Measurements from ENCODE around the gene CLDN34.

DNA sequence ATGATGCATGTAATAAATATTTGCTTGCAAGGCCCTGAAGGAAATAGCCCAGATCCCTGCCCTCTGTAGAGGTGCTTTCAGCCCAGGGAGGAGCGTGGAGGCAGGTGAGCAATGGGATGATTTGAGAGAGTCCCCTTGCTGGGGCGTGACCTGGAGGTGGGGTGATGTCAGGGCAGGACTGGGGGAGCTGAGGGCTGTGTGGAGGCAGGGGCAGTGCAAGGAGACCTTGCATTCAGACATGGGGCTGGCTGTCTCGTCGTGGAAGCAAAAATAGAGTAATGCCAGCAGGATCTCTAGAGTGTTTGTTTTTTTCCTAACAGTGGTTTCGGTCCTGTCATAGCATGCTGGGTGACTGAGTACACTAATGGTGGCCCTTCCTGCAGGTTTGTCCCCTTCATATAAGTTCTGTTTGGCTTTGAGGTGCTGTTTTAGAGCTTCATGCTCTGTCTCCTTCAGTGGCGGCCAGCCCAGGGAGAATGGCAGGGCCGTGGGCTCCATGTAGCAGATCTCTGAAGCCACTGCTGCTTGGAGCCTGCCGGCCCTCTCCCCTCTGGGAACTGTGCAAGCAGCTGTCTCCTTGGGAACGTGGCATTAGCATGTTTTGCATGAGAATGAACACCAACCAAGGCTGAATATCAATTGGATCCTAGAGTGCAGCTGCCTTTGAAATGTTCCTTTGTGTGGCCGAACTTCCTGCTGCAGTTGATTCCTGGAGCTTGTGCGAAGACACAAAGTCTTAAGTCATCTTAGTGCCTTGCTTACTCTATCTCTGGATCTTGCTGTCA lies 39.3 kb upstream of the CLDN34 start:
- no peak for TF ChIP-seq POLR2A (IDR thresholded peaks at IDR 0.05)
- TF ChIP-seq, protein P1, sequence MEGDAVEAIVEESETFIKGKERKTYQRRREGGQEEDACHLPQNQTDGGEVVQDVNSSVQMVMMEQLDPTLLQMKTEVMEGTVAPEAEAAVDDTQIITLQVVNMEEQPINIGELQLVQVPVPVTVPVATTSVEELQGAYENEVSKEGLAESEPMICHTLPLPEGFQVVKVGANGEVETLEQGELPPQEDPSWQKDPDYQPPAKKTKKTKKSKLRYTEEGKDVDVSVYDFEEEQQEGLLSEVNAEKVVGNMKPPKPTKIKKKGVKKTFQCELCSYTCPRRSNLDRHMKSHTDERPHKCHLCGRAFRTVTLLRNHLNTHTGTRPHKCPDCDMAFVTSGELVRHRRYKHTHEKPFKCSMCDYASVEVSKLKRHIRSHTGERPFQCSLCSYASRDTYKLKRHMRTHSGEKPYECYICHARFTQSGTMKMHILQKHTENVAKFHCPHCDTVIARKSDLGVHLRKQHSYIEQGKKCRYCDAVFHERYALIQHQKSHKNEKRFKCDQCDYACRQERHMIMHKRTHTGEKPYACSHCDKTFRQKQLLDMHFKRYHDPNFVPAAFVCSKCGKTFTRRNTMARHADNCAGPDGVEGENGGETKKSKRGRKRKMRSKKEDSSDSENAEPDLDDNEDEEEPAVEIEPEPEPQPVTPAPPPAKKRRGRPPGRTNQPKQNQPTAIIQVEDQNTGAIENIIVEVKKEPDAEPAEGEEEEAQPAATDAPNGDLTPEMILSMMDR (IDR thresholded peaks at IDR 0.05) = no peak
